NCI-H1105 treated with DMSO at 0.1 percent for 48 hours (cell line): ENCODE data around the gene STX8.
"Not testable (repeated sequence)": the region's sequence is repeated elsewhere in the genome, so short reads cannot be mapped to it uniquely, and the experiment has no call there.

ENCODE experiments used
- DNase-seq: peaks from one replicate; lab custom pipeline; 2025; lab: John Stamatoyannopoulos, UW

Gene STX8

GRCh38 chr17:9261081-9262012 lies 314.3 kb downstream of the STX8 start:
- peak; percentile 4 for DNase-seq

- DNase-seq = no peak
Measured at GRCh38 chr17:9259419-9259818, 316.2 kb downstream of the STX8 start.

GRCh38 chr17:9258115-9259015 lies 317.3 kb downstream of the STX8 start:
- peak; percentile 83 for DNase-seq

GRCh38 chr17:9257630-9257965 lies 318.0 kb downstream of the STX8 start:
- DNase-seq = not testable (repeated sequence)

- DNase-seq = peak; percentile 90
Measured at GRCh38 chr17:9256751-9257629, 318.6 kb downstream of the STX8 start.

- DNase-seq = no peak
Measured at GRCh38 chr17:9256361-9256750, 319.3 kb downstream of the STX8 start.

GRCh38 chr17:9255833-9256232 lies 319.8 kb downstream of the STX8 start:
- no peak for DNase-seq

GRCh38 chr17:9254841-9255240 lies 320.8 kb downstream of the STX8 start:
- DNase-seq = no peak

GRCh38 chr17:9253308-9253707 lies 322.3 kb downstream of the STX8 start:
- DNase-seq = no peak

- DNase-seq = no peak
Measured at GRCh38 chr17:9251273-9251672, 324.3 kb downstream of the STX8 start.

GRCh38 chr17:9249245-9249953 lies 326.2 kb downstream of the STX8 start:
- DNase-seq = no peak

GRCh38 chr17:9247401-9247938 lies 328.1 kb downstream of the STX8 start:
- no peak for DNase-seq

- no peak for DNase-seq
Measured at GRCh38 chr17:9244066-9245052, 331.3 kb downstream of the STX8 start.

GRCh38 chr17:9242983-9243382 lies 332.6 kb downstream of the STX8 start:
- no peak for DNase-seq

GRCh38 chr17:9242497-9242881 lies 333.1 kb downstream of the STX8 start:
- DNase-seq = no peak

GRCh38 chr17:9241774-9242496 lies 333.7 kb downstream of the STX8 start:
- DNase-seq = no peak

- no peak for DNase-seq
Measured at GRCh38 chr17:9241371-9241712, 334.3 kb downstream of the STX8 start.

- no peak for DNase-seq
Measured at GRCh38 chr17:9240659-9241370, 334.8 kb downstream of the STX8 start.
